Neural cell (in vitro differentiated cells): ENCODE results near the gene RNGTT. TPM values are rescaled to one million over a fixed set of nuclear protein-coding genes. Genes with fewer than 3 reads are reported as not detected.

Experiments
- H2AFZ ChIP-seq: fragments of 200-600, 300-800 bp; sonication (generic), shearing (Covaris generic); 2 replicates; pipeline ENCODE4 v1.6.0; 2014; ENCODE audit warnings: low read depth, mild to moderate bottlenecking, antibody characterized with exemption, low read length, moderate library complexity
- H3F3A ChIP-seq: fragments of 200-600 bp; shearing (Covaris generic); 2 replicates; pipeline ENCODE4 v1.6.1; 2016; ENCODE audit warnings: mild to moderate bottlenecking, moderate library complexity, mixed read lengths, antibody characterized with exemption, low read length; ENCODE audit not compliant: insufficient read depth, poor library complexity, severe bottlenecking
- H3K27ac ChIP-seq: fragments of 200-600, 300-800 bp; sonication (generic), shearing (Covaris generic); 2 replicates; pipeline ENCODE4 v1.5.1; 2014; ENCODE audit warnings: mild to moderate bottlenecking, low read length, moderate library complexity
- H3K27me3 ChIP-seq: fragments of 300-800, 200-600 bp; sonication (generic), shearing (Covaris generic); 2 replicates; pipeline ENCODE4 v1.6.0; 2014; ENCODE audit warnings: mild to moderate bottlenecking, low read depth, low read length, moderate library complexity; ENCODE audit not compliant: insufficient read depth
- H3K36me3 ChIP-seq: fragments of 300-800, 200-600 bp; sonication (generic), shearing (Covaris generic); 2 replicates; pipeline ENCODE4 v1.5.1; 2014; ENCODE audit warnings: mild to moderate bottlenecking, antibody characterized with exemption, low read length, moderate library complexity; ENCODE audit not compliant: insufficient read depth
- H3K4me2 ChIP-seq: fragments of 300-800, 200-600 bp; sonication (generic), shearing (Covaris generic); 2 replicates; pipeline ENCODE4 v1.6.0; 2014; ENCODE audit warnings: mild to moderate bottlenecking, low read length
- H3K4me3 ChIP-seq: fragments of 300-800, 200-600 bp; sonication (generic), shearing (Covaris generic); 2 replicates; pipeline ENCODE4 v1.5.1; 2014; ENCODE audit warnings: mild to moderate bottlenecking, low read length, moderate library complexity
- H3K79me2 ChIP-seq: fragments of 200-600 bp; shearing (Covaris generic); replicated peaks from 2 replicates; pipeline ENCODE4 v1.6.0; 2014; ENCODE audit warnings: mild to moderate bottlenecking, low read length, moderate library complexity; ENCODE audit not compliant: insufficient read depth
- H3K9ac ChIP-seq: fragments of 300-800, 200-600 bp; sonication (generic), shearing (Covaris generic); 2 replicates; pipeline ENCODE4 v1.6.1; 2016; ENCODE audit warnings: mild to moderate bottlenecking, low read length, mixed read lengths
- H3K9me2 ChIP-seq: fragments of 200-600 bp; shearing (Covaris generic); 2 replicates; pipeline ENCODE4 v1.6.1; 2016; ENCODE audit warnings: mild to moderate bottlenecking, low read length, mixed read lengths; ENCODE audit not compliant: insufficient read depth
- H3K9me3 ChIP-seq: fragments of 200-600, 300-800 bp; sonication (generic), shearing (Covaris generic); 2 replicates; pipeline ENCODE4 v1.6.1; 2016; ENCODE audit warnings: mild to moderate bottlenecking, mixed run types, low read length, moderate library complexity, mixed read lengths
- H4K20me1 ChIP-seq: fragments of 200-600 bp; shearing (Covaris generic); 2 replicates; pipeline ENCODE4 v1.6.1; 2016; ENCODE audit warnings: mild to moderate bottlenecking, mixed run types; ENCODE audit not compliant: insufficient read depth
- EP300 ChIP-seq: fragments of 450-650 bp; conservative IDR thresholded peaks from 2 replicates; pipeline ENCODE4 v1.6.1; 2014; ENCODE audit warnings: antibody characterized with exemption, mild to moderate bottlenecking, moderate library complexity; ENCODE audit not compliant: poor library complexity, severe bottlenecking
- EZH2 ChIP-seq: fragments of 200-600, 300-800 bp; shearing (Covaris generic), sonication (generic); IDR thresholded peaks from 2 replicates; pipeline ENCODE4 v1.6.1; 2014; ENCODE audit warnings: antibody characterized with exemption, low read length, borderline replicate concordance, mild to moderate bottlenecking; ENCODE audit not compliant: insufficient read depth, poor library complexity, severe bottlenecking
- MXI1 ChIP-seq: fragments of 450-650 bp; conservative IDR thresholded peaks from 2 replicates; pipeline ENCODE4 v1.6.1; 2014; ENCODE audit warnings: antibody characterized with exemption, mild to moderate bottlenecking; ENCODE audit not compliant: poor library complexity, severe bottlenecking
- POLR2AphosphoS5 ChIP-seq: IDR thresholded peaks from 2 replicates; pipeline ENCODE4 v1.6.1; 2012
- RAD21 ChIP-seq: fragments of 450-650 bp; conservative IDR thresholded peaks from 2 replicates; pipeline ENCODE4 v1.6.1; 2014; ENCODE audit warnings: antibody characterized with exemption, mild to moderate bottlenecking, moderate library complexity
- SMC3 ChIP-seq: fragments of 450-650 bp; conservative IDR thresholded peaks from 2 replicates; pipeline ENCODE4 v1.6.1; 2014; ENCODE audit warnings: antibody characterized with exemption, mild to moderate bottlenecking, moderate library complexity; ENCODE audit not compliant: poor library complexity
- TAF1 ChIP-seq: IDR thresholded peaks from 2 replicates; pipeline ENCODE4 v1.6.1; 2012; ENCODE audit warnings: low read depth
- polyA plus RNA-seq: library from polyadenylated mRNA; depleted of rRNA; stranded (reverse); fragments of >200 nt; gene quantifications from 2 replicates; pipeline ENCODE4 v1.2.3, GENCODE V29; 2014
- TF ChIP-seq, protein P1 (sequence below): fragments of 450-650 bp; IDR thresholded peaks from 2 replicates; pipeline ENCODE4 v1.5.1; 2014; ENCODE audit warnings: antibody characterized with exemption, mild to moderate bottlenecking, moderate library complexity; ENCODE audit not compliant: poor library complexity, severe bottlenecking
- TF ChIP-seq, protein P2 (sequence below): IDR thresholded peaks from 2 replicates; pipeline ENCODE4 v1.6.1; 2012; ENCODE audit warnings: borderline replicate concordance

RNGTT gene
- polyA plus RNA-seq, 1 donor from 2014 or later = 28.3 TPM

DNA sequence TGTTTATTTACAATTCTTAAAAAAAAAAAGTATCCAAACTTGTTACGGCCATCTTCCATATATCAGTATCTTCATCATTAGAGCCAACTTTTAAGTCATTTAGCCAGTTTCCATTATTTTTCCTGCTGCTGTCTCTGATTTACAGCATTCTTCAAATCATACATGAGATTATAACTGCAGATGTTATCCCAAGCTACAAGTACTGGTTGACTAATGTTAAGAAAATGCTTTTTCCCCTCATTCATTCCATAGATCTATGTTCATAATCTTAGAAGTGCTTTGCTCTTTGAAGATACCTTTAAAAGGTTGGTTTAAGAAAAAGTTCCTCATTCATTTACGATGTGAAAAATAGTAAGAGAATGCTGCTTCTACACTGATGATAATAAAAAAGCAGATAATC lies 158.7 kb downstream of the RNGTT start:
- no peaks in the 10 kb centered on the region for H3K9me2 ChIP-seq
- no peaks in the 10 kb centered on the region for H3F3A ChIP-seq
- H4K20me1 ChIP-seq = no peaks in the 10 kb centered on the region
- H3K79me2 ChIP-seq = no peaks in the 10 kb centered on the region
- no peaks in the 10 kb centered on the region for H3K27me3 ChIP-seq
- no peaks in the 10 kb centered on the region for H3K36me3 ChIP-seq
- TF ChIP-seq TAF1 = no peak
- TF ChIP-seq, protein P1, sequence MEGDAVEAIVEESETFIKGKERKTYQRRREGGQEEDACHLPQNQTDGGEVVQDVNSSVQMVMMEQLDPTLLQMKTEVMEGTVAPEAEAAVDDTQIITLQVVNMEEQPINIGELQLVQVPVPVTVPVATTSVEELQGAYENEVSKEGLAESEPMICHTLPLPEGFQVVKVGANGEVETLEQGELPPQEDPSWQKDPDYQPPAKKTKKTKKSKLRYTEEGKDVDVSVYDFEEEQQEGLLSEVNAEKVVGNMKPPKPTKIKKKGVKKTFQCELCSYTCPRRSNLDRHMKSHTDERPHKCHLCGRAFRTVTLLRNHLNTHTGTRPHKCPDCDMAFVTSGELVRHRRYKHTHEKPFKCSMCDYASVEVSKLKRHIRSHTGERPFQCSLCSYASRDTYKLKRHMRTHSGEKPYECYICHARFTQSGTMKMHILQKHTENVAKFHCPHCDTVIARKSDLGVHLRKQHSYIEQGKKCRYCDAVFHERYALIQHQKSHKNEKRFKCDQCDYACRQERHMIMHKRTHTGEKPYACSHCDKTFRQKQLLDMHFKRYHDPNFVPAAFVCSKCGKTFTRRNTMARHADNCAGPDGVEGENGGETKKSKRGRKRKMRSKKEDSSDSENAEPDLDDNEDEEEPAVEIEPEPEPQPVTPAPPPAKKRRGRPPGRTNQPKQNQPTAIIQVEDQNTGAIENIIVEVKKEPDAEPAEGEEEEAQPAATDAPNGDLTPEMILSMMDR = no peak
- TF ChIP-seq EZH2 = no peak
- no peak for TF ChIP-seq RAD21
- TF ChIP-seq EP300 = no peak
- TF ChIP-seq POLR2AphosphoS5 = no peak
- TF ChIP-seq SMC3 = no peak
- no peak for TF ChIP-seq MXI1
- TF ChIP-seq, protein P2, sequence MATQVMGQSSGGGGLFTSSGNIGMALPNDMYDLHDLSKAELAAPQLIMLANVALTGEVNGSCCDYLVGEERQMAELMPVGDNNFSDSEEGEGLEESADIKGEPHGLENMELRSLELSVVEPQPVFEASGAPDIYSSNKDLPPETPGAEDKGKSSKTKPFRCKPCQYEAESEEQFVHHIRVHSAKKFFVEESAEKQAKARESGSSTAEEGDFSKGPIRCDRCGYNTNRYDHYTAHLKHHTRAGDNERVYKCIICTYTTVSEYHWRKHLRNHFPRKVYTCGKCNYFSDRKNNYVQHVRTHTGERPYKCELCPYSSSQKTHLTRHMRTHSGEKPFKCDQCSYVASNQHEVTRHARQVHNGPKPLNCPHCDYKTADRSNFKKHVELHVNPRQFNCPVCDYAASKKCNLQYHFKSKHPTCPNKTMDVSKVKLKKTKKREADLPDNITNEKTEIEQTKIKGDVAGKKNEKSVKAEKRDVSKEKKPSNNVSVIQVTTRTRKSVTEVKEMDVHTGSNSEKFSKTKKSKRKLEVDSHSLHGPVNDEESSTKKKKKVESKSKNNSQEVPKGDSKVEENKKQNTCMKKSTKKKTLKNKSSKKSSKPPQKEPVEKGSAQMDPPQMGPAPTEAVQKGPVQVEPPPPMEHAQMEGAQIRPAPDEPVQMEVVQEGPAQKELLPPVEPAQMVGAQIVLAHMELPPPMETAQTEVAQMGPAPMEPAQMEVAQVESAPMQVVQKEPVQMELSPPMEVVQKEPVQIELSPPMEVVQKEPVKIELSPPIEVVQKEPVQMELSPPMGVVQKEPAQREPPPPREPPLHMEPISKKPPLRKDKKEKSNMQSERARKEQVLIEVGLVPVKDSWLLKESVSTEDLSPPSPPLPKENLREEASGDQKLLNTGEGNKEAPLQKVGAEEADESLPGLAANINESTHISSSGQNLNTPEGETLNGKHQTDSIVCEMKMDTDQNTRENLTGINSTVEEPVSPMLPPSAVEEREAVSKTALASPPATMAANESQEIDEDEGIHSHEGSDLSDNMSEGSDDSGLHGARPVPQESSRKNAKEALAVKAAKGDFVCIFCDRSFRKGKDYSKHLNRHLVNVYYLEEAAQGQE = no peak
- no peak overlapping the region for H3K9ac ChIP-seq
- H3K27ac ChIP-seq = no peak overlapping the region
- H2AFZ ChIP-seq = no peak overlapping the region
- H3K4me3 ChIP-seq = no peak overlapping the region
- H3K4me2 ChIP-seq = no peak overlapping the region
- no peaks in the 10 kb centered on the region for H3K9me3 ChIP-seq

DNA sequence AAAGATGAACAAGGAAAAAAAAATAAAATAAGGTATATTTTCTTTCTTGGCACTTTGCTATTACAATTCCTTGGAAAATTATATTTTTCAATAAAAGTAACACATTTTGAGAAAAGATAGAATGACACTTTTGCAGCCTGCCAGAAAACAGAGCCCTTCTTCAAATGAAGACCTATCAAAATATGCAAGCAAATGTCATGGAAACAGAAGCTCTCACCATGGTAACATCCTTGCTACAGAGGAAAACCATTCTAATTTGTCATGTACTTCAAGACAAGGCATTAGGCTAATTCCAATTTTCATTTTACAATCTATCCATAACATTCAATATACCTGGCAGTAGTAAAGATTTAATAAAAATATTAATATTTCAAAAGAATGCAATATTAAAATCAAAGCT lies 177.9 kb downstream of the RNGTT start:
- H3K9me3 ChIP-seq = no peaks in the 10 kb centered on the region
- no peaks in the 10 kb centered on the region for H3K27me3 ChIP-seq
- H2AFZ ChIP-seq = no peak overlapping the region
- H3K79me2 ChIP-seq = peaks cover 5% of the 10 kb centered on the region
- peak overlapping the region; percentile 59 for H3K4me2 ChIP-seq
- H3K27ac ChIP-seq = peak overlapping the region; percentile 75
- peak overlapping the region; percentile 28 for H3K9ac ChIP-seq
- TF ChIP-seq POLR2AphosphoS5 = peak; percentile 69
- no peak for TF ChIP-seq RAD21
- TF ChIP-seq, protein P2 = no peak
- TF ChIP-seq SMC3 = no peak
- TF ChIP-seq, protein P1 = no peak
- no peak for TF ChIP-seq TAF1
- no peak for TF ChIP-seq MXI1
- TF ChIP-seq EZH2 = no peak
- TF ChIP-seq EP300 = peak; percentile 82
- no peaks in the 10 kb centered on the region for H3K9me2 ChIP-seq
- no peaks in the 10 kb centered on the region for H3K36me3 ChIP-seq
- H3K4me3 ChIP-seq = peak overlapping the region; percentile 28
- no peaks in the 10 kb centered on the region for H4K20me1 ChIP-seq
- no peaks in the 10 kb centered on the region for H3F3A ChIP-seq
